ENCODE results near the gene ANKDD1B.

GRCh38 chr5:75616971-75617621 lies 5.8 kb downstream of the ANKDD1B start:
- TF ChIP-seq CTCF (IDR thresholded peaks at IDR 0.05 in 8 of 11, conservative IDR thresholded peaks at IDR 0.05 in 3 of 11), result no peak
- no peak for TF ChIP-seq POLR2A (IDR thresholded peaks at IDR 0.05)
- TF ChIP-seq POLR2AphosphoS5 (IDR thresholded peaks at IDR 0.05), result no peak
